Type B pancreatic cell (in vitro differentiated cells): ENCODE measurements around the gene RAB30. TPM values are rescaled to one million over a fixed set of nuclear protein-coding genes. Genes with fewer than 3 reads are reported as not detected.

ENCODE experiments used
- DNase-seq: peaks from one replicate; pipeline ENCODE4 v3.0.0; 2021; ENCODE audit warnings: mixed read lengths; ENCODE audit not compliant: unreplicated experiment; ENCODE audit errors: extremely low spot score
- H3K27ac Mint-ChIP-seq: 2 replicates; pipeline ENCODE4 v1.8.0; 2021; ENCODE audit warnings: mild to moderate bottlenecking, mixed read lengths
- H3K27me3 Mint-ChIP-seq: 2 replicates; pipeline ENCODE4 v1.8.0; 2021; ENCODE audit warnings: mixed read lengths
- H3K36me3 Mint-ChIP-seq: 2 replicates; pipeline ENCODE4 v1.8.0; 2021; ENCODE audit warnings: mixed read lengths
- H3K4me1 Mint-ChIP-seq: one replicate; pipeline ENCODE4 v1.8.0; 2021; ENCODE audit warnings: mixed read lengths; ENCODE audit not compliant: unreplicated experiment
- H3K4me3 Mint-ChIP-seq: 2 replicates; pipeline ENCODE4 v1.8.0; 2021; ENCODE audit warnings: mild to moderate bottlenecking, mixed read lengths
- H3K9me3 Mint-ChIP-seq: 2 replicates; pipeline ENCODE4 v1.8.0; 2021; ENCODE audit warnings: mixed read lengths
- total RNA-seq: library from RNA; stranded (reverse); gene quantifications from 2 replicates; pipeline ENCODE4 v1.2.1, GENCODE V29; 2021; ENCODE audit warnings: low replicate concordance
- TF ChIP-seq, protein P1 (sequence below): fragments of 200-600 bp; sonication (generic); conservative IDR thresholded peaks from 2 replicates; pipeline ENCODE4 v1.5.0; 2021; ENCODE audit warnings: antibody characterized with exemption, mild to moderate bottlenecking

The RAB30 gene
- total RNA-seq, 1 donor from 2014 or later: 13.8 TPM

DNA sequence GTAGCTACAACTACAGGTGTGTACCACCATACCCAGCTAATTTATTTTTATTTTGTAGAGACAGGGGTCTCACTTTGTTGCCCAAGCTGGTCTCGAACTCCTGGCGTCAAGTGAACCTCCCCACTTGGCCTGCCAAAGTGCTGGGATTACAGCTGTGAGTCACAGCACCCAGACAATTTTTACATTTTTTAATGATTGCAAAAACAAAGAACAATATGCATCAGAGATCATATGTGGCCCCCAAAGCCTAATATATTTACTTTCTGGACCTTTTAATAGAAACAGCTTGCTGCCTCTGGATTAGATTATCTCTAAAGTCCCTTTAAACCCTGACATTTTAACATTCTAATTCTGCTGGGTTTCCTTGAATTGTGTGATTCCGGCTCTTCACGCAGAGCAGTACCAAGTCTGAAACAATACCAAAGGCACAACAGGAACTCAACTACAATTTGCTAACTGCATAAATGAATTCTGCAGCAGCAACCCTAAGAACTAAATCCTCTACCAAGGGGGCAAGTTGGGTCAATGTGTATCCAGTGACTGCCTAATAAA, 25.0 kb downstream of the RAB30 start:
- no peak for DNase-seq
- Mint-ChIP-seq H3K27ac (no peak overlapping the region), H3K4me1 (peaks cover 42% of the 10 kb centered on the region), H3K4me3 (no peak overlapping the region), H3K27me3 (no peaks in the 10 kb centered on the region), H3K36me3 (peaks cover 3% of the 10 kb centered on the region), H3K9me3 (peaks cover 6% of the 10 kb centered on the region)
- TF ChIP-seq, protein P1, sequence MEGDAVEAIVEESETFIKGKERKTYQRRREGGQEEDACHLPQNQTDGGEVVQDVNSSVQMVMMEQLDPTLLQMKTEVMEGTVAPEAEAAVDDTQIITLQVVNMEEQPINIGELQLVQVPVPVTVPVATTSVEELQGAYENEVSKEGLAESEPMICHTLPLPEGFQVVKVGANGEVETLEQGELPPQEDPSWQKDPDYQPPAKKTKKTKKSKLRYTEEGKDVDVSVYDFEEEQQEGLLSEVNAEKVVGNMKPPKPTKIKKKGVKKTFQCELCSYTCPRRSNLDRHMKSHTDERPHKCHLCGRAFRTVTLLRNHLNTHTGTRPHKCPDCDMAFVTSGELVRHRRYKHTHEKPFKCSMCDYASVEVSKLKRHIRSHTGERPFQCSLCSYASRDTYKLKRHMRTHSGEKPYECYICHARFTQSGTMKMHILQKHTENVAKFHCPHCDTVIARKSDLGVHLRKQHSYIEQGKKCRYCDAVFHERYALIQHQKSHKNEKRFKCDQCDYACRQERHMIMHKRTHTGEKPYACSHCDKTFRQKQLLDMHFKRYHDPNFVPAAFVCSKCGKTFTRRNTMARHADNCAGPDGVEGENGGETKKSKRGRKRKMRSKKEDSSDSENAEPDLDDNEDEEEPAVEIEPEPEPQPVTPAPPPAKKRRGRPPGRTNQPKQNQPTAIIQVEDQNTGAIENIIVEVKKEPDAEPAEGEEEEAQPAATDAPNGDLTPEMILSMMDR: no peak

DNA sequence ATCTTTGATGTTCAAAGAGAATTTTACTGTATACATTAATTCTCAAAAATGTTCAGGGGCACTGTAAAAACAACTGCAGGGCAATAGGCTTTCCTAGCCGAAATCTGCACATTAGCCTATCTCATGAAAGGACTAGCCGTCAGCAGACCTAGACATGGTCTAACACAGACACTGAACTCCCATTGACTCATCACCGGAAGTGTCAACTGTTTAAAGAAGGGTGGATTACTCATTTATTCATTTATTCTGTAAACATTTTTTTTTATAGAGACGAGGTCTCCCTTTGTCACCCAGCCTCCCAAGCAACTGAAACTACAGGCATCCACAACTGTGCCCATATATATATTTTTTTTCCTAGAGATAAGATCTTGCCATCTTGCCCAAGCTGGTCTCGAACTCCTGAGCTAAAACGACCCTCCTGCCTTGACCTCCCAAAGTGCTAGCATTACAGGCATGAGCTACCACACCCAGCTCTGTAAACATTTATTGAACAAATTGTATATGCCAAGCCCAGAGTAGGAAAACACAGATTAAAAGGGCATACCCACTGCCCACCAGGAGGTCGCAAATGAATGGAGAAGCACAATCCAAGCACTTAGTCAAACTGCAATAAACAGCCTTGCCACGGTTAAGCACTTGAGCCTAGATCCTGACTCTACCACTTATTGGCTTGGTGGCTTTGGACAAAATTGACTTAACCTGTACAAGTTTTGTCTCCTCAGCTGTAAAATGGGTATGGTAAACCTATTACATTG, 26.6 kb downstream of the RAB30 start:
- H3K27me3 Mint-ChIP-seq: no peaks in the 10 kb centered on the region
- no peak overlapping the region for H3K27ac Mint-ChIP-seq
- no peaks in the 10 kb centered on the region for H3K36me3 Mint-ChIP-seq
- peaks cover 40% of the 10 kb centered on the region for H3K4me1 Mint-ChIP-seq
- H3K9me3 Mint-ChIP-seq: no peaks in the 10 kb centered on the region
- TF ChIP-seq, protein P1: no peak
- H3K4me3 Mint-ChIP-seq: no peak overlapping the region
- DNase-seq: no peak

DNA sequence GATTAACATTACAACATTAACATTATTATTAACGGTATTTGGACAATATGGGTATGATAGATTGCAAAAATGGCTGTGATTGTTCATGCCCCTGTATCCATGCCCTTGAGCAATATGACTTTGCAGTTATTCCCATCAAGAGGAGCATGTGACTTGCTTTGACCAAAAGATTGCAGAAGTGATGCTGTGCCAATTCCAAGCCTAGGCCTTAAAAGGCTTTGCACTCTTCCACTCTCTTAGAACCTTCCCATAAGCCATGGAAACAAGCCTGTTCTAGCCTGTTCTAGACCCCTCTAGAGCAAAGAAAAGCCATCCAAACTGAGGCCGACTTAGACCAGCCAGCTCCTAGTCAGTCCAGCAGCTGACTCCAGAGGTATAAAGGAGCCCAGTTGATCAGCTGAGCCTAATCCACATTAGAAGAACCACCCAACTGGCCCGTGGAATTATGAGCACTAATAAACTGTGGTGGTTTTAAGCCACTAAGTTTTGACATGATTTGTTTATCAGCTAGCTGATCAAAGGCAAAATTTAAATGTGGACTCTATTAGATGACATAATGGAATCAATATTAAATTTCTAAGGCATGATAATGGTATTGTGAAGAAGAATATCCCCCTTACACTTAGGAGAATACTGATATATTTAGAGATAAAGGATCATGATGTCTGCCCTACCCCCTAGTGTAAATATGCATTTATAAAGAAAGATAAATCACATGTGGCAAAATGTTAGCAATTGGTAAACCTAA, 28.6 kb downstream of the RAB30 start:
- H3K27me3 Mint-ChIP-seq: no peaks in the 10 kb centered on the region
- peaks cover 36% of the 10 kb centered on the region for H3K4me1 Mint-ChIP-seq
- DNase-seq: no peak
- H3K9me3 Mint-ChIP-seq: no peaks in the 10 kb centered on the region
- H3K36me3 Mint-ChIP-seq: no peaks in the 10 kb centered on the region
- no peak overlapping the region for H3K27ac Mint-ChIP-seq
- no peak overlapping the region for H3K4me3 Mint-ChIP-seq
- TF ChIP-seq, protein P1: no peak

DNA sequence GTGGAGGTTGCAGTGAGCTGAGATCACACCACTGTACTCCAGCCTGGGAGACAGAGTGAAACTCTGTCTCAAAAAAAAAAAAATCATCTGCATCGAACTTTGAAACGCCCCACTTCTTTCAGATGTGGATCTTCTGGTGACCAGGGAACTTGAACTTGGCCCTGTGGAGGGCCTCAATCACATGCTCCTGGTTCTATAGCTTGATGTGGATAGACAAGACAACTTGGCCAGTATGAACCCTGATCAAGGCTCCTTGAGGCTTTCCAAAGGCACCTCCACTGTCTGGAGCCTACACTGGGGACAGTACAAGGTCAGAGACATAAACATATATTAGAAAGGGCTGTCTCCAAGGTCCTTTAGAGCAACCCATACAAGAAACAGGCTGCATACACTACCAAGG, 30.6 kb downstream of the RAB30 start:
- Mint-ChIP-seq H3K4me3 (no peak overlapping the region), H3K36me3 (no peaks in the 10 kb centered on the region), H3K4me1 (peaks cover 32% of the 10 kb centered on the region), H3K27ac (no peak overlapping the region), H3K27me3 (no peaks in the 10 kb centered on the region), H3K9me3 (peaks cover 4% of the 10 kb centered on the region)
- TF ChIP-seq, protein P1: no peak
- no peak for DNase-seq

DNA sequence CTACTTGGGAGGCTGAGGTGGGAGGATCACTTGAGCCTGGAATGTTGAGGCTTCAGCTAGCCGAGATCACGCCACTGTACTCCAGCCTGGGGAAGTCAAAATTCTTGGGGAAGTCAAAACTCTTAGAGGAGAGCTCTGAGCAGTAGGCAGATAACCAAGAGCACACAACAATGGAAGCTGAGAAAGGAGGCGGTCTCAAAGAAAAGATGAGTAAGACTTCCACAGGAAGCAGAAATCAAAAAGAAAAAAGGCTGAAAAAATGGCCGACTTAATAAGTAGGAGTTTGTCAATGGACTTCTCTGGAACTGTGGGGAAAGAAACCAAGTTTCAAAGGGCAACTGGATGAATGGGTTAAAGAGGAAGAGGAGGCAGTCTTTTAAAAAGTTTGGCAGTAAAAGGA, 32.1 kb downstream of the RAB30 start:
- no peaks in the 10 kb centered on the region for H3K27me3 Mint-ChIP-seq
- no peak overlapping the region for H3K4me3 Mint-ChIP-seq
- no peak for DNase-seq
- TF ChIP-seq, protein P1: no peak
- no peaks in the 10 kb centered on the region for H3K36me3 Mint-ChIP-seq
- peaks cover 32% of the 10 kb centered on the region for H3K4me1 Mint-ChIP-seq
- H3K27ac Mint-ChIP-seq: no peak overlapping the region
- H3K9me3 Mint-ChIP-seq: peaks cover 4% of the 10 kb centered on the region
